ENCODE data around the gene MBD2. TPM values are rescaled to one million over a fixed set of nuclear protein-coding genes. Genes with fewer than 3 reads are reported as not detected.

Gene MBD2
- total RNA-seq, 3 donors from 2014 or later, result 83.3 to 108 (median 106) TPM

- Histone ChIP-seq H3K4me1 (ENCODE audit: low read depth) (peaks cover 7% of the 10 kb centered on the region), H3K36me3 (ENCODE audit: low read depth) (no peaks in the 10 kb centered on the region), H3K4me3 (no peak overlapping the region), H3K9me3 (no peaks in the 10 kb centered on the region)
- ATAC-seq, result no peak
- DNase-seq, result no peak
- intact Hi-C loops (cut with DNase I, micrococcal nuclease), result no loop called here
- TF ChIP-seq CTCF (IDR thresholded peaks at IDR 0.05), result no peak
Measured at GRCh38 chr18:54251606-54252390, 27.3 kb upstream of the MBD2 start.

- DNase-seq, result no peak
- no peak for ATAC-seq
- H3K36me3 ChIP-seq (ENCODE audit: low read depth), result no peaks in the 10 kb centered on the region
- intact Hi-C loops (cut with DNase I, micrococcal nuclease), result no loop called here
- H3K4me1 ChIP-seq (ENCODE audit: low read depth), result peaks cover 7% of the 10 kb centered on the region
- no peak for TF ChIP-seq CTCF (IDR thresholded peaks at IDR 0.05)
- H3K9me3 ChIP-seq, result no peaks in the 10 kb centered on the region
- H3K4me3 ChIP-seq, result no peak overlapping the region
Measured at GRCh38 chr18:54250846-54251261, 26.4 kb upstream of the MBD2 start.

GRCh38 chr18:54247511-54248175 lies 23.2 kb upstream of the MBD2 start:
- no peak overlapping the region for H3K4me3 ChIP-seq
- no peak for ATAC-seq
- no peaks in the 10 kb centered on the region for H3K9me3 ChIP-seq
- TF ChIP-seq CTCF (IDR thresholded peaks at IDR 0.05), result no peak
- no peaks in the 10 kb centered on the region for H3K36me3 ChIP-seq (ENCODE audit: low read depth)
- no peak for DNase-seq
- intact Hi-C loops (cut with DNase I, micrococcal nuclease), result no loop called here
- H3K4me1 ChIP-seq (ENCODE audit: low read depth), result no peaks in the 10 kb centered on the region

- no peak for TF ChIP-seq CTCF (IDR thresholded peaks at IDR 0.05)
Measured at GRCh38 chr18:54242327-54242726, 17.9 kb upstream of the MBD2 start.

GRCh38 chr18:54241483-54241882 lies 17.0 kb upstream of the MBD2 start:
- DNase-seq (no peak), ATAC-seq (no peak)
- no peak overlapping the region for H3K4me3 ChIP-seq

More at GRCh38 chr18:54242327-54242726, 17.9 kb upstream of the MBD2 start:
- DNase-seq (no peak), ATAC-seq (no peak)
- Histone ChIP-seq H3K9me3 (no peaks in the 10 kb centered on the region), H3K4me3 (no peak overlapping the region), H3K36me3 (ENCODE audit: low read depth) (no peaks in the 10 kb centered on the region), H3K4me1 (ENCODE audit: low read depth) (no peaks in the 10 kb centered on the region)
- intact Hi-C loops (cut with DNase I, micrococcal nuclease), result no loop called here

More at GRCh38 chr18:54241483-54241882, 17.0 kb upstream of the MBD2 start:
- Histone ChIP-seq H3K36me3 (ENCODE audit: low read depth) (no peaks in the 10 kb centered on the region), H3K9me3 (no peaks in the 10 kb centered on the region), H3K4me1 (ENCODE audit: low read depth) (no peaks in the 10 kb centered on the region)
- TF ChIP-seq CTCF (IDR thresholded peaks at IDR 0.05), result no peak
- intact Hi-C loops (cut with DNase I, micrococcal nuclease), result no loop called here
